GM12872 (cell line): ENCODE results near the gene BATF2.

Experiments
- TF ChIP-seq, protein P1 (sequence below): IDR thresholded peaks from 3 replicates; pipeline ENCODE4 v1.5.1; 2011; ENCODE audit warnings: low read depth, mild to moderate bottlenecking, low read length, moderate library complexity; ENCODE audit not compliant: insufficient read depth

Gene BATF2

DNA sequence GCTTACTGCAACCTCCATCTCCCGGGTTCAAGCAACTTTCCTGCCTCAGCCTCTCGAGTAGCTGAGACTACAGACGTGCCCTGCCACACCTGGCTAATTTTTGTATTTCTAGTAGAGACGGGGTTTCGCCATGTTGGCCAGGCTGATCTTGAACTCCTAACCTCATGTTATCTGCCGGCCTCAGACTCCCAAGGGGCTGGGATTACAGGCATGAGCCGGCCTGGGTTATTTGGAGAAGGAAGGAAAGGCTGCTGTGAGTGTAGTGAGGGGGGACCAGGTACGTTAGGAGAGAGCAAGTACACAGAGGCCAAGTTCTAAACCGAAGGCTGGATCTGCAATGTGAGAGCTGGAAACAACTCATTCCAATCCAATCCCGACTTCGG, 453 bp downstream of the BATF2 start:
- TF ChIP-seq, protein P1, sequence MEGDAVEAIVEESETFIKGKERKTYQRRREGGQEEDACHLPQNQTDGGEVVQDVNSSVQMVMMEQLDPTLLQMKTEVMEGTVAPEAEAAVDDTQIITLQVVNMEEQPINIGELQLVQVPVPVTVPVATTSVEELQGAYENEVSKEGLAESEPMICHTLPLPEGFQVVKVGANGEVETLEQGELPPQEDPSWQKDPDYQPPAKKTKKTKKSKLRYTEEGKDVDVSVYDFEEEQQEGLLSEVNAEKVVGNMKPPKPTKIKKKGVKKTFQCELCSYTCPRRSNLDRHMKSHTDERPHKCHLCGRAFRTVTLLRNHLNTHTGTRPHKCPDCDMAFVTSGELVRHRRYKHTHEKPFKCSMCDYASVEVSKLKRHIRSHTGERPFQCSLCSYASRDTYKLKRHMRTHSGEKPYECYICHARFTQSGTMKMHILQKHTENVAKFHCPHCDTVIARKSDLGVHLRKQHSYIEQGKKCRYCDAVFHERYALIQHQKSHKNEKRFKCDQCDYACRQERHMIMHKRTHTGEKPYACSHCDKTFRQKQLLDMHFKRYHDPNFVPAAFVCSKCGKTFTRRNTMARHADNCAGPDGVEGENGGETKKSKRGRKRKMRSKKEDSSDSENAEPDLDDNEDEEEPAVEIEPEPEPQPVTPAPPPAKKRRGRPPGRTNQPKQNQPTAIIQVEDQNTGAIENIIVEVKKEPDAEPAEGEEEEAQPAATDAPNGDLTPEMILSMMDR: no peak

DNA sequence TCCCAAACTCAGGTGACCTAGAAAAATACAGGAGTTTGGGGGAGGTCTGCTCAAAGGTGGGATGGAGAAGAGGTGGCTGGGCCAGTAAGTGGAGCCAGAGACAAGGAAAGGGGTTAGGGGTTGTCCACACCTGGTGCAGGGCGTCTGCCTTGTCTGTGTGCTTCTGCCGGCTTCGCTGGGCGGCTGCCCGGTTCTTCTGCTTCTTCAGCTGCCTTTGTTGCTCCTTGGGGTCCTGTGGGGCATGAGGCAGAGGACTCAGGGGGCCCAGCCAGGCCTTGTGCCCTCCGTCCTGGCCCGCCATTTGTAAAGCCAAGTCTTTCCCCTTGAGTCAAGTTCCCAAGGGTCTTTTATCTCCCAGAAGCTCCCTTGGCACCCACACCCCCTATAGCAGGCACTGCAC, 2.5 kb downstream of the BATF2 start:
- TF ChIP-seq, protein P1: no peak

DNA sequence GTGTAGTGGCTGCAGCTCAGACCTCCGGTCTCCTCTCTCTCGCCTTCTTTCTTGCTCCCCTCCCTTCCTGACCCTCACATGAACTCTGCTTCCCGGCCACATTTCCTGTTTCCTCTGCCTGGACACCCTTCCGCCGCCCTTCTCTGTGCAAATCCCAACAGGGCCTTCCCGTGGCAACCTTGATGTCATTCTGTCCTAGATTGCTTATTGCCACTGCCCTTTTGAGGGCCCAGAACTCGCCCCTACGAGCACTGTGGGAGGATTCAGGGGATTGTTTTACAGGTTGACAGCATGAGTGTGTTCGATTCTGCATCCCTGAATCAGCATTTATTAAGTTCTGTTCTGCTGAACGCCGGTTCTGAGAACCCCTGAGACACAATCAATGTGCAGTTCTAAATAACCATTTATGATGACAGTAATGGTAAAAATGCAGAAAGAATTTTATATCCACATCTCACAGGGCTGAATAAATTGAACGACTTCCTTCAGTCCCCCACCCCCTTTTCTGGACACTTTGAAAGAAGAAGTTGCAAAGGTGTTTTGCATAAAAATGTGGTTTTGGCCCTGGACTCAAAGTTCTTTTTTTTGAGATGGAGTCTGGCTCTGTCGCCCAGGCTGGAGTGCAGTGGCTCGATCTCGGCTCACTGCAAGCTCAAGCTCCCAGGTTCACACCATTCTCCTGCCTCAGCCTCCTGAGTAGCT, 6.4 kb downstream of the BATF2 start:
- TF ChIP-seq, protein P1: no peak

DNA sequence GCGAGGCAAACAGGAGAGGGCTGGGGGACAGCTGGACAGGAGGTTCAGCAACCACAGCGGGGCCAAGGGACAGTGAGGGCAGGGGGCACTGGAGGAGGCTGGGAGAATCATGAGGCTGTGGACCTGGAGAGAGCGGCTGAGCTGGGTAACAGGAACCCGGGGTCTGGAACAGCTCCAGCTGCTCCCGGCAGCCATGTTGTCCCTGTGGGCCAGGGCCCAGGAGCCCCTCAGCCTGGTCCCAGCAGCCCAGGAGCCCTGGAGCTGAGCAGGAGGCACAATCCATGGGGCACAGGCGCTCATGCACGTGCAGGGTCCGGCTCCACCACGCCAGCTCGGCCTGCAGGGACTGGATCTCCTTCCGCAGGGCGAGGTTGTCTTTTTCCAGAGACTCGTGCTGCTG, 7.4 kb downstream of the BATF2 start:
- TF ChIP-seq, protein P1: no peak

DNA sequence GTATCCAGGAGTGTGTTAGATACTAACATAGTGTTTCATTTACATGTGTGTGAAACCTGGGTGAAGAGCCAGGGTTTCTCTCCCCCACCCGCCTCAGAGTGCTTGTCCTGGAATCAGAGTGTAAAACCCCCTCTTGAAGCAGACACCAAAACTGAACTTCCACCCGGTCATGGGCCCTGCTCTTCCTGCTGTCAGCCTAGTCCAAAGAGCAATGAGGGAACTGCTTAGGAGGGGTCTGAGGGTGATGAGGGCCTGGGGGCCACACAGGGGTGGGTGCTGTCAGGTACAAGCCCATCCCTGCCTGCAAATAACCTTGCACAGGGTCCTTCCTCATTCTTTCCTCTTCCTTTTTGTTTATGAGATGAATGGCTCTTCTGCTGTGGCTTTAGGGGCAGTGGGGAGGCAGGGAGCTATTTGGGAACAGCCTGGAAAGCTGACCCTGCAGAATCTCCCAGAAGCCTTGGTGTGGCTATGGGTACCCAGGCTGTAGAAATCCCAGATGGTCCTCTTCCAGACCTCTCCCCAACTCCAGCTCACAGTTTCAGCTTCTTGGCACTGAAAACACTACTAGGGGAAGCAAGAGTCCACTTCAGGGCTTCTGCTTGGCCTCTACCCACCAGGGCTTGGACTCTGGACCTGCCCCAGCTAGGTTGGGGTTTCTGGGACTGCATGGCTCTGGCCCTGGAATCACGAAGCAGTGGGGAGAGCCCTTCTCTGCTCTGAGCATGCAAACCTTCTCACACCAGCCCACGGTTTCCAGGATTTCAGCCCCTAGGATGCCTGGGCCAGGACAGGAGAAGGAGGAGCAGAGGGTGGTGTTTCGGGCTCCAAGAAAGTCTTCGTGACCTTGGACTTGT, 8.5 kb downstream of the BATF2 start:
- TF ChIP-seq, protein P1: no peak

DNA sequence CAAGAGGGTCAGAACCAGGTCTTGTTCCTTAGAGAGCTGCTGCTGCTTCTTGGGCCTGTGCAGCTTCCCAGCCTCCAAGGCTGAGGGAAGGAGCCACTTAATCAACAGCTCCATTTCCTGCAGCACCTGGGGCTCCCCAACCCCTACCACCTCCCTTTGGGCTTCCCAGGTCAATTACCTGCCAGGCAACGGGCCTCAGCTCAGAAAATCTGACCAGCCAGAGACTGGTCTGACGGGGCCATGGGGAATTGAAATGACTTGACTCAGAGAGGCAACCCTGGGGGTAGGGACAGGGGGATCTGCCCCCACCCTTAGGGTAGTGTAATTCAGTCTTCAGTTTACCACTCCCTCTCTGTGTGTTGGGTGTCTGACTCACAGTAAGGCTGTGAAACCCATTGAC, 20.1 kb downstream of the BATF2 start:
- TF ChIP-seq, protein P1: no peak

DNA sequence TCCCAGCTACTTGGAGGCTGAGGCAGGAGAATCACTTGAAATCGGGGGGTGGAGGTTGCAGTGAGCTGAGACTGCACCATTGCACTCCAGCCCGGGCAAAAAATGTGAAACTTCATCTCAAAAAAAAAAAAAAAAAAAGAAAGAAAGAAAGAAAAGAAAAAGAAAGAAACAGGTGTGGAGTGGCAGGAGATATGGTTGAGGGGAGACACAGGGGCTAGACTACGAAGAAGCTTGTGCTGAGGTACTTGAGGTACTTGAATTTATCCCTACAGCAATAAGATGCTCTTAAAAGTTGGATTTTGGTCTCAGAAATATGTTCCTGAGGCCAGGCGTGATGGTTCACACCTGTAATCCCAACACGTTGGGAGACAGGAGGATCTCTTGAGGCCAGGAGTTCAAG, 22.6 kb downstream of the BATF2 start:
- TF ChIP-seq, protein P1: no peak
